ENCODE data around the gene FAXDC2.

Gene FAXDC2, protein sequence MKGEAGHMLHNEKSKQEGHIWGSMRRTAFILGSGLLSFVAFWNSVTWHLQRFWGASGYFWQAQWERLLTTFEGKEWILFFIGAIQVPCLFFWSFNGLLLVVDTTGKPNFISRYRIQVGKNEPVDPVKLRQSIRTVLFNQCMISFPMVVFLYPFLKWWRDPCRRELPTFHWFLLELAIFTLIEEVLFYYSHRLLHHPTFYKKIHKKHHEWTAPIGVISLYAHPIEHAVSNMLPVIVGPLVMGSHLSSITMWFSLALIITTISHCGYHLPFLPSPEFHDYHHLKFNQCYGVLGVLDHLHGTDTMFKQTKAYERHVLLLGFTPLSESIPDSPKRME

GRCh38 chr5:154850255-154851062 lies at the start of gene FAXDC2:
TSS of gene FAXDC2 (minus strand) at chr5:154850603. CDS start at chr5:154838178, 12,425 bp downstream.
- Mint-ChIP-seq H3K27ac (no peak within 1 kb of the TSS), H3K9me3 (no peaks in the 10 kb centered on the region), H3K27me3 (ENCODE audit: low read depth) (no peaks in the 10 kb centered on the region), H3K4me1 (ENCODE audit: low read depth) (peaks cover 3% of the 10 kb centered on the region), H3K4me3 (no peak within 1 kb of the TSS), H3K36me3 (ENCODE audit: low read depth) (no peaks in the 10 kb centered on the region)
- no peak for DNase-seq (ENCODE audit: low spot score)

DNA sequence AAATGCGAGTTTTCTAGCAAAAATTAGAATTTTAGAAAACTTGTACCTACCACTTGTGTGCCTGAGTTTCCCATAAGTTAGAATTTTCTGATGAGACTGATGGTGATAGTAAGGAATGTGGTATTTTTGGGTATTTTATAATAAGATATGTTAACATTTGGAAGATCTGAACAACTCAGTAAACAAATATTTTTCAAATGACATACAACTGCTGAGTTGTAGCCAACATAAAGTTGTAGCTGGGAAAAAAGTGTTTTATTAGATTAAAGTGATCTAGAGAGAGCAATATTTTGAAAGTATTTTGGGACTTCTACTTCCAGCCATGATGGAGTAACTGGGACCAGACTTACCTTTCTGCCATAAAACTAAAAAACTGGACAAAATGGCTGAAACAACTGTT lies 49.7 kb upstream of the FAXDC2 start:
- H3K27me3 Mint-ChIP-seq (ENCODE audit: low read depth), result no peaks in the 10 kb centered on the region
- H3K9me3 Mint-ChIP-seq, result no peaks in the 10 kb centered on the region
- H3K4me3 Mint-ChIP-seq, result no peak overlapping the region
- peaks cover 56% of the 10 kb centered on the region for H3K36me3 Mint-ChIP-seq (ENCODE audit: low read depth)
- H3K4me1 Mint-ChIP-seq (ENCODE audit: low read depth), result peaks cover 4% of the 10 kb centered on the region
- DNase-seq (ENCODE audit: low spot score), result no peak
- no peak overlapping the region for H3K27ac Mint-ChIP-seq

- H3K27ac Mint-ChIP-seq, result no peak overlapping the region
- peaks cover 4% of the 10 kb centered on the region for H3K4me1 Mint-ChIP-seq (ENCODE audit: low read depth)
- no peak for DNase-seq (ENCODE audit: low spot score)
- H3K9me3 Mint-ChIP-seq, result no peaks in the 10 kb centered on the region
- H3K4me3 Mint-ChIP-seq, result no peak overlapping the region
- H3K27me3 Mint-ChIP-seq (ENCODE audit: low read depth), result no peaks in the 10 kb centered on the region
- peaks cover 55% of the 10 kb centered on the region for H3K36me3 Mint-ChIP-seq (ENCODE audit: low read depth)
Measured at GRCh38 chr5:154899151-154899816, 48.9 kb upstream of the FAXDC2 start.

DNA sequence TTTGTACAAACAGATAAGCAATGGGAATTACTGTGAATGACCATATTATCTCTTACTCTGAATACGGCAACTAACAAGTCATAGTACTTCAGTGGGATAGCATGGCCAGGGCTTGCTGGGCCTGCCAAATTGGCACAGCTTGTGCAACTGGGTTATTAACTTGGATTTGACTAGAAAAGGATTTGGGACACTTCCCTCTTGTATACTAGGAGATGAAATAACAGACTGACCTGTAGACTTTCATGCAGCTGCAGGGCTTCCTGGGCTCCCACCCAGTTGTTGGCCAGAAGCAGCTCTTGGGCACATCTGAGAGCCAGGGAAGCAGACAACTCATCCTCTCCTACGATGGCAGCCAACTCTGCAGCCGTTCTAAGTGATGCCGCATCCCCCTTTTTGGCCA lies 47.8 kb upstream of the FAXDC2 start:
- Mint-ChIP-seq H3K27me3 (ENCODE audit: low read depth) (no peaks in the 10 kb centered on the region), H3K4me1 (ENCODE audit: low read depth) (peaks cover 2% of the 10 kb centered on the region), H3K36me3 (ENCODE audit: low read depth) (peaks cover 50% of the 10 kb centered on the region), H3K27ac (no peak overlapping the region), H3K9me3 (no peaks in the 10 kb centered on the region), H3K4me3 (no peak overlapping the region)
- no peak for DNase-seq (ENCODE audit: low spot score)

- no peak for DNase-seq (ENCODE audit: low spot score)
- H3K27ac Mint-ChIP-seq, result no peak overlapping the region
- peaks cover 2% of the 10 kb centered on the region for H3K4me1 Mint-ChIP-seq (ENCODE audit: low read depth)
- H3K27me3 Mint-ChIP-seq (ENCODE audit: low read depth), result no peaks in the 10 kb centered on the region
- peaks cover 52% of the 10 kb centered on the region for H3K36me3 Mint-ChIP-seq (ENCODE audit: low read depth)
- H3K9me3 Mint-ChIP-seq, result no peaks in the 10 kb centered on the region
- no peak overlapping the region for H3K4me3 Mint-ChIP-seq
Measured at GRCh38 chr5:154896562-154897165, 46.3 kb upstream of the FAXDC2 start.

DNA sequence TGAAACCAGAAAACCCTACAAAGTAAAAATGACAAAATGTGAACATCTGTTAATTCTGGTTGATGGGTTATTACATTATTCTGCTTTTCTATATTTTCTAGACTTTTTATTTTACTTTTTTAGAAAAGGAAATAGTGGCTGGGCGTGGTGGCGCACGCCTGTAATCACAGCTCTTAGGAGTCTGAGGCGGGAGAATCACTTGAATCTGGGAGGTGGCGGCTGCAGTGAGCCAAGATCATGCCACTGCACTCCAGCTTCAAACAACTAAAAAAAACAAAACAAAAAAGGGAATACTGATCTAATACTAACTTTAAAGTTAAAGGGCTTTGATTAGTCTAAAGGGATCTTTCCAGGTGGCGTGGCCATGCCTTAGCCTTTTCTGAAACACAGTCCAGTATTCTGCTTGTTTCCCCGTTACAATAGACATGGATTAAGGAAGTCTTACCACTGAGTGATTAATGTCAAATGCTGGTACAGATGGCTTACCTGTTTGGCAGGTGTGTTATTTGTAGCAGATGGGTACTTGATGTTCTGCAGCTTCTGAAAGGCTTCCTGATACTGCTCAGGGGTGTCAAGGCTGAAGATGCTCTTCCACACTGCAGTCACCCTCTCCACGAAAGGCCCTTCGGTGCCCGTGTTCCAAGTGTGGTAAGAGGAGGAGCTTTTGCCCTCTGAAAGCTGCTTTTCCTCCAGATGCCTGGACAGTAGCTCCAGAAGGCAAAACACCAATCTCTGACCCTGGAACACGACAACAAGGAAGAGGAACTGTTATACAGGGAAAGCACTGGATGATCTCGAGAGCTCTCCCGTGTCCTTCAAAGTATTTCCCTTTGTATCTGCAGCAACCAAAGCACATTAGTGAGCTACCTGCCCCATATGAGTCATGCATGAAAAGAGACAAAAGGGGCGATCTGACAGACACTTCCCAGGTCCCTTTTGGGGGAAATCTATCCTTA lies 45.5 kb upstream of the FAXDC2 start:
- Mint-ChIP-seq H3K27ac (peak overlapping the region; percentile 10), H3K9me3 (no peaks in the 10 kb centered on the region), H3K27me3 (ENCODE audit: low read depth) (no peaks in the 10 kb centered on the region), H3K4me1 (ENCODE audit: low read depth) (peaks cover 2% of the 10 kb centered on the region), H3K36me3 (ENCODE audit: low read depth) (peaks cover 56% of the 10 kb centered on the region), H3K4me3 (no peak overlapping the region)
- no peak for DNase-seq (ENCODE audit: low spot score)

DNA sequence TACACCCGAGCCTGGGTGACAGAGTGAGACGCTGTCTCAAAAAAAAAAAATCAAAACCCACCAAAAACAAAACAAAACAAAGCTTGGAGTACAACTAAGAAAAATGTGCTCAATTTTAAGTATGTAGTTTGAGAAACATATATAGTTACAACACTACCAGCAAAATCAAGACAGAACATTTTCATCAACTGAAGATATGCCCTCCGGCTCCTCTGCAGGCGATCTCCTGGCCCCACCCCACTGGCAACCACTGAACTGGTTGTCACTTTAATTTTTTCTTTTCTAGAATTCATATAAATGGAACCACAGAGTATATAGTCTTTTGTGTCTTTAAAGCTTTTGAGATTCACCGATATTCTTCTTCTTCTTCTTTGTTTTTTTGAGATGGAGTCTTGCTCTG lies 43.0 kb upstream of the FAXDC2 start:
- peaks cover 2% of the 10 kb centered on the region for H3K4me1 Mint-ChIP-seq (ENCODE audit: low read depth)
- H3K9me3 Mint-ChIP-seq, result no peaks in the 10 kb centered on the region
- H3K27ac Mint-ChIP-seq, result no peak overlapping the region
- peaks cover 56% of the 10 kb centered on the region for H3K36me3 Mint-ChIP-seq (ENCODE audit: low read depth)
- no peak overlapping the region for H3K4me3 Mint-ChIP-seq
- H3K27me3 Mint-ChIP-seq (ENCODE audit: low read depth), result no peaks in the 10 kb centered on the region
- DNase-seq (ENCODE audit: low spot score), result no peak

DNA sequence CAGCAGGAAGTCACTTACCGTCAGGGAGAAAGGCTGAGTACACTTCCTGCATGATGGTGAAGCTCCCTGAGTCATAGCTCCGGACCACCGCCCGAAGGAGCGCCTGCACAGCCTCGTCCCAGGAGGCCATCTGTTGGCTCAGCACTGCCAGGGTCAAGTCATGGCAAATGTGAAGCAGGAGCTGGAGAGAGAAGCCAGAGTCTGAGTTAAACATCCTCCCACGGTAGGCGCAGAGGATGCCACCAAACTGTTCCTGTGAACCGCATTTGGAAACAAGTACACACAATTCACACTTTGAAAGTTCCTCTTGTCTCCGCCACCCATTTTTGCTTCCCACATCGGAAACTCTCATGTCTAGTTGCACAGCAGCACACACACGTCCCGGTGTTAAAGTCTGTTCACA lies 42.0 kb upstream of the FAXDC2 start:
- Mint-ChIP-seq H3K27me3 (ENCODE audit: low read depth) (no peaks in the 10 kb centered on the region), H3K36me3 (ENCODE audit: low read depth) (peaks cover 60% of the 10 kb centered on the region), H3K4me1 (ENCODE audit: low read depth) (peaks cover 2% of the 10 kb centered on the region), H3K9me3 (no peaks in the 10 kb centered on the region), H3K27ac (no peak overlapping the region), H3K4me3 (no peak overlapping the region)
- no peak for DNase-seq (ENCODE audit: low spot score)

DNA sequence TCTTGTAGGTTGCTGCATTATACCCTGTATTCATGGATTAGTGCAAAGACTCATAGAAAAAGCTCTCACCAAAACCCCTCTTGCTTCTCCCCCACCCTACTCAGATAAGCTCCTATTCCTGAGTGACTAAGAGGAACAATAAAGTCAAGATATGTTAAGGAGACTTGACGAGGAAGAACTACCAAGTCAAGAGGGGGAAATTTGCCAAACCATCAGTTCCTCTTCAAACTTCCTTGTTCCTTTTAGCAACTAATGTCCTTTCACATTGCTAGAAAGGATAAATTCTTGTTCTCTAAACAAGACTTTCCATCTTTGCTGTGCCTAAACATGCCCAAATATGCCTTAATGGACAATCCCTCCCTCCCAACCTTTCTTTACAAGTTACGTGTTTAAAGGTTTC lies 35.0 kb upstream of the FAXDC2 start:
- H3K4me3 Mint-ChIP-seq, result no peak overlapping the region
- H3K36me3 Mint-ChIP-seq (ENCODE audit: low read depth), result peaks cover 81% of the 10 kb centered on the region
- no peaks in the 10 kb centered on the region for H3K4me1 Mint-ChIP-seq (ENCODE audit: low read depth)
- DNase-seq (ENCODE audit: low spot score), result no peak
- peaks cover 21% of the 10 kb centered on the region for H3K9me3 Mint-ChIP-seq
- no peak overlapping the region for H3K27ac Mint-ChIP-seq
- H3K27me3 Mint-ChIP-seq (ENCODE audit: low read depth), result no peaks in the 10 kb centered on the region

GRCh38 chr5:154884424-154884823 lies 34.0 kb upstream of the FAXDC2 start:
- DNase-seq (ENCODE audit: low spot score), result no peak
- H3K27ac Mint-ChIP-seq, result no peak overlapping the region
- H3K27me3 Mint-ChIP-seq (ENCODE audit: low read depth), result no peaks in the 10 kb centered on the region
- peaks cover 85% of the 10 kb centered on the region for H3K36me3 Mint-ChIP-seq (ENCODE audit: low read depth)
- no peaks in the 10 kb centered on the region for H3K4me1 Mint-ChIP-seq (ENCODE audit: low read depth)
- H3K4me3 Mint-ChIP-seq, result no peak overlapping the region
- peaks cover 29% of the 10 kb centered on the region for H3K9me3 Mint-ChIP-seq

- no peak for DNase-seq (ENCODE audit: low spot score)
- H3K36me3 Mint-ChIP-seq (ENCODE audit: low read depth), result peaks cover 86% of the 10 kb centered on the region
- H3K27me3 Mint-ChIP-seq (ENCODE audit: low read depth), result no peaks in the 10 kb centered on the region
Measured at GRCh38 chr5:154881986-154882385, 31.6 kb upstream of the FAXDC2 start.

DNA sequence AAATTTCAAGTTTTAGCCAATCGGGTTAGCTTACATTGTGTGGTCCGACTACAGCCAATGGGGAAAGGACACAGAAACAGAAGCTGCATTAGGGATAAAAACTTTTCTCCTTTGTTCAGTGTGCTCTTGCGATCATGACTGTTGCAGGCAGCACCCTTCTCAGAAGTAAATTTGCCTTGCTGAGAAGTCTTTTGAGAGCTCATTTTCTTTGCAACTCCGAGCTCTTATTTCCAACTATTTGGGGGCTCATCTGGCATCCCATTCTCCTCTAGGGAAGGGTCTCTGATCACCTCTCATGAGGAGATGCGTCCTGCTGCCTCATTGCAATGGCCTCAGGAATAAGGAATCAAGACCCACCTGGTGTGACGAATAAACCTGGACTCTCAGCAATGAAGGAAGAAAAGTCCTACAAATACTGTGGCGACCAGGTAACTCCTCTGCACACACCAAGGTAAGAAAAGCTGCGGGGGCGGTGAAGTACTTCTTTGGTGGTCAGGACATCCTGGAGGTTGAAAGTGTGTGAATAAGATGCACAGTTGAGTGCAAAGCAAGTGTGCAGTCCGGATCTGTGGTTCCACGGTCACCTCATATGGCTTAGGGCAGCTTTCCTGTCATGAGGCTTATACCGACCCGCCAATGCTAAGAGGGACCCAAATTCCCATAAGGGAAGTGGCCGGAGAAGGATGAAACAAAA lies 28.4 kb upstream of the FAXDC2 start:
- Mint-ChIP-seq H3K36me3 (ENCODE audit: low read depth) (peaks cover 82% of the 10 kb centered on the region), H3K27ac (no peak overlapping the region), H3K4me1 (ENCODE audit: low read depth) (no peaks in the 10 kb centered on the region), H3K27me3 (ENCODE audit: low read depth) (no peaks in the 10 kb centered on the region), H3K4me3 (no peak overlapping the region), H3K9me3 (peaks cover 24% of the 10 kb centered on the region)
- no peak for DNase-seq (ENCODE audit: low spot score)

More at GRCh38 chr5:154881986-154882385, 31.6 kb upstream of the FAXDC2 start:
- Mint-ChIP-seq H3K4me1 (ENCODE audit: low read depth) (no peaks in the 10 kb centered on the region), H3K9me3 (peaks cover 41% of the 10 kb centered on the region), H3K27ac (no peak overlapping the region), H3K4me3 (no peak overlapping the region)

Data from T-helper 2 cell treated with Interferon-gamma antibody and Interleukin-4, amounts not matched to agents 5 μg/mL and 100 μg/mL, for 36 hours (primary cell).